ENCODE data around the gene STARD6.

Gene STARD6, protein sequence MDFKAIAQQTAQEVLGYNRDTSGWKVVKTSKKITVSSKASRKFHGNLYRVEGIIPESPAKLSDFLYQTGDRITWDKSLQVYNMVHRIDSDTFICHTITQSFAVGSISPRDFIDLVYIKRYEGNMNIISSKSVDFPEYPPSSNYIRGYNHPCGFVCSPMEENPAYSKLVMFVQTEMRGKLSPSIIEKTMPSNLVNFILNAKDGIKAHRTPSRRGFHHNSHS

DNA sequence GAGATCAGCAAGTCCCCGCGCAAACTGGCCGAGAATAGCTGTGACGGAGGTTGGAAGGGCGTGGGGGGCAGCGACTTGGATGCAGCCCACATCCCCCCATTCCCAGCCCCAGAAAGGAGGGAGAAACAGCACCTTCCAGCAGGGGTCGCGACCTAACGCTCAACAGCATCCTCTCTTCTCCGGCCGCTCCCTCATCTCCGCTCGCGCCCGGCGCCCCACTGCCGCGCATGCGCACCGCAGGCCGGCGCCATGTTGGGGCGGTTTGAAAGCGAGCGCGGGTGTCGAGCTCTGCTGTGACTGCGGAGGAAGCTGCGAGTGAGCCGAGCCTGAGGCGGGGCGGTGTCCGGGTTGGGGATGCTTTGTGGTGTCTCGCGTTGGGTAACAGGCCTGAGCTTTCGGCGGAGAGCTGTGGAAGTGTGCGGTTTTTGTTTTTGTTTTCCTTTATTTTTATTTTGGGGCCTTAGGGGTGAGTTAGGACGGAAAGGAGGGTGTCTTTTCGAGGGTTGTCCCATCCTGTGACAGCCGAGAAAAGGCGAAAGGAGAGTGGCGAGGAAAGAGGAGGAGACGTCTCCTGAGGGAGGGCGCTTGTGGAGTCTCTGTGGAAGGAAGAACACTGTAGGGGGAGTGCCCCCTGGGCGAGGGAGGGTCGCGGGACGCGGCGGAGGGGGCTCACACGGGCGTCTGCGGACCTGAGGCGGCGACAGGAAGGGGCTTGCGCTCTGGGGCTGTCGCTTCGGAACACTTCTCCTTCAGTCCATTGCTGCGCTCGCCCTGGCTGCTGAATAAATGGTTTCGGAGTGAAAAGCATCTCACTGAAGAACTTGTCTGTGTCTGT lies at the start of gene STARD6, which contains the start of gene C18orf54:
Gene STARD6, minus strand, starts transcription at position 199 of the 835 bp plus-strand sequence. CDS start 3,285 bp downstream, outside the sequence.
Gene C18orf54, plus strand, starts transcription at position 247 of the 835 bp plus-strand sequence. CDS start 2,667 bp downstream, outside the sequence.
- peak within 1 kb of the TSS; percentile 56 for H3K4me3 ChIP-seq (ENCODE audit: severe bottlenecking)
- H3K9me3 ChIP-seq (ENCODE audit: severe bottlenecking) = no peaks in the 10 kb centered on the region
- H3K27me3 ChIP-seq (ENCODE audit: insufficient read depth, poor library complexity, severe bottlenecking) = no peaks in the 10 kb centered on the region
- ATAC-seq (ENCODE audit: low read depth) (peak; percentile 92), DNase-seq (ENCODE audit: low spot score) (peak; percentile 75)
- H3K4me1 ChIP-seq (ENCODE audit: insufficient read depth, poor library complexity, severe bottlenecking) = peaks cover 10% of the 10 kb centered on the region
- TF ChIP-seq, protein P1, sequence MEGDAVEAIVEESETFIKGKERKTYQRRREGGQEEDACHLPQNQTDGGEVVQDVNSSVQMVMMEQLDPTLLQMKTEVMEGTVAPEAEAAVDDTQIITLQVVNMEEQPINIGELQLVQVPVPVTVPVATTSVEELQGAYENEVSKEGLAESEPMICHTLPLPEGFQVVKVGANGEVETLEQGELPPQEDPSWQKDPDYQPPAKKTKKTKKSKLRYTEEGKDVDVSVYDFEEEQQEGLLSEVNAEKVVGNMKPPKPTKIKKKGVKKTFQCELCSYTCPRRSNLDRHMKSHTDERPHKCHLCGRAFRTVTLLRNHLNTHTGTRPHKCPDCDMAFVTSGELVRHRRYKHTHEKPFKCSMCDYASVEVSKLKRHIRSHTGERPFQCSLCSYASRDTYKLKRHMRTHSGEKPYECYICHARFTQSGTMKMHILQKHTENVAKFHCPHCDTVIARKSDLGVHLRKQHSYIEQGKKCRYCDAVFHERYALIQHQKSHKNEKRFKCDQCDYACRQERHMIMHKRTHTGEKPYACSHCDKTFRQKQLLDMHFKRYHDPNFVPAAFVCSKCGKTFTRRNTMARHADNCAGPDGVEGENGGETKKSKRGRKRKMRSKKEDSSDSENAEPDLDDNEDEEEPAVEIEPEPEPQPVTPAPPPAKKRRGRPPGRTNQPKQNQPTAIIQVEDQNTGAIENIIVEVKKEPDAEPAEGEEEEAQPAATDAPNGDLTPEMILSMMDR (IDR thresholded peaks at IDR 0.05; ENCODE audit: poor library complexity, severe bottlenecking) = peak; percentile 65
- peak within 1 kb of the TSS; percentile 43 for H3K27ac ChIP-seq (ENCODE audit: poor library complexity, severe bottlenecking)
- H3K36me3 ChIP-seq (ENCODE audit: low read depth) = peaks cover 12% of the 10 kb centered on the region

DNA sequence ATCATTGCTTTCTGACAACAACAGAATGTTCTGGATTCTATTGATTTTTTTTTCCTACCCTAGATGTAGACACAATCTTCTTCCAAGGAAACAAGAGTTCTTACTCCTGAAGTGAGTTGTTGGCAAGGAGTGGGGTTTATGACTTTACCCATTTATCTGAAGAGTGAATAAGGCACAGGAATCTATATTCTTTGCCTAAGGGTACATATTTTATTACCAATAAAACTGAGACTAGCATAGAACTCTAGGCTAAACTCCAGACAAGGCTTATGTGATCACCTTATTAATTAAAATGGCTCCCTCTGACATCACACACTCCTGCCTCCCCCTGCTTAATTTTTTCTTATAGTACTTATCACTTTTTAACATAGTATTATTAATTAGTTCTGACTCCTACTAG lies 47.6 kb upstream of the STARD6 start:
- Histone ChIP-seq H3K36me3 (ENCODE audit: low read depth) (no peaks in the 10 kb centered on the region), H3K27ac (ENCODE audit: poor library complexity, severe bottlenecking) (no peak overlapping the region), H3K9me3 (ENCODE audit: severe bottlenecking) (no peaks in the 10 kb centered on the region), H3K4me3 (ENCODE audit: severe bottlenecking) (no peak overlapping the region), H3K4me1 (ENCODE audit: insufficient read depth, poor library complexity, severe bottlenecking) (no peaks in the 10 kb centered on the region), H3K27me3 (ENCODE audit: insufficient read depth, poor library complexity, severe bottlenecking) (no peaks in the 10 kb centered on the region)
- TF ChIP-seq, protein P1 (IDR thresholded peaks at IDR 0.05; ENCODE audit: poor library complexity, severe bottlenecking) = no peak
- no peak for DNase-seq (ENCODE audit: low spot score)
- no peak for ATAC-seq (ENCODE audit: low read depth)

DNA sequence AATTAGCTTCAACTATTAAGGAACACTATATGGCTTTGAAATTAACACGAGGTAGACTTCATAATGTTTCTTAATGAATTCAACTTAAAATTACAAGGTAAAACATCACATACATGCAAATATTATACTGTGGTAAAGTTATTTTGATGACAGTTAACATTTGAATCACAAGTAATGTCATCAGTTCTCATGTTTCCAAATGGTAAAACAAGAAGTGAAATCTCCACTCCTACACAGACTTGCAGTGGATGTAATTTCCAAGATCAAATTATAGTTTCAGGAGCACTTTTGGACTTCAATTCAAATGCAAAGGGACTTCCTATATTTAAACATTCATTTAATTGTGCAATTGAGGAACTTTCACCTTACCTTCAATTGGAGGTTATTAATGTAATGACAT lies 39.1 kb upstream of the STARD6 start:
- DNase-seq (ENCODE audit: low spot score) (no peak), ATAC-seq (ENCODE audit: low read depth) (no peak)
- Histone ChIP-seq H3K27ac (ENCODE audit: poor library complexity, severe bottlenecking) (no peak overlapping the region), H3K36me3 (ENCODE audit: low read depth) (no peaks in the 10 kb centered on the region), H3K9me3 (ENCODE audit: severe bottlenecking) (no peaks in the 10 kb centered on the region), H3K27me3 (ENCODE audit: insufficient read depth, poor library complexity, severe bottlenecking) (no peaks in the 10 kb centered on the region), H3K4me3 (ENCODE audit: severe bottlenecking) (no peak overlapping the region), H3K4me1 (ENCODE audit: insufficient read depth, poor library complexity, severe bottlenecking) (no peaks in the 10 kb centered on the region)
- TF ChIP-seq, protein P1 (IDR thresholded peaks at IDR 0.05; ENCODE audit: poor library complexity, severe bottlenecking) = no peak

DNA sequence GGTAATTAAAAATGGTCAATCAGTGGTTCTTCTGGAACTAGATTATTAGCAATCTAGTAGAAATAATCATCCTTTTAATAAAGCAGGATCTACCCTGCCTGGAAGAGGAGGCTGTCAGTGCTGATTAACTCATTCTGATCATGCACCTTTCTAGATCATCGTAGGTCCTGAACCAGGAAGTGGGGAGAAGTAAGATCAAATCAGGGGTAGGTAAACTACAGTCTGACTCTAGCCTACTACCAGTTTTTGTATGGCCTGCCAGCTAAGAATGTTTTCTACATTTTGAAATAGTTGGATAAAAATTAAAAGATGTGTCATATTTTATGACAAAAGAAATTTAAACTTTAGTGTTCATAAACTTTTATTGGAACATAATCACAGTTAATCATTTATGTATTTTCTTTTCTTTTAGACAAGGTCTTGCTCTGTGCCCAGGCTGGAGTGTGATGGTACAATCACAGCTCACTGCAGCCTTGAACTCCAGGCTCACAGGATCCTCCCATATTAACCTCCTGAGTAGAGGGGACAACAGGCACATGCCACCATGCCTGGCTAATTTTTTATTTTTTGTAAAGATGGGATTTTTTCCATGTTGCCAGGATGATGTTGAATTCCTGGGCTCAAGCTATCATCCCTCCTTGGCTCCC lies 36.1 kb upstream of the STARD6 start:
- Histone ChIP-seq H3K36me3 (ENCODE audit: low read depth) (no peaks in the 10 kb centered on the region), H3K27me3 (ENCODE audit: insufficient read depth, poor library complexity, severe bottlenecking) (no peaks in the 10 kb centered on the region), H3K9me3 (ENCODE audit: severe bottlenecking) (no peaks in the 10 kb centered on the region), H3K4me3 (ENCODE audit: severe bottlenecking) (no peak overlapping the region), H3K4me1 (ENCODE audit: insufficient read depth, poor library complexity, severe bottlenecking) (peaks cover 6% of the 10 kb centered on the region), H3K27ac (ENCODE audit: poor library complexity, severe bottlenecking) (no peak overlapping the region)
- TF ChIP-seq, protein P1 (IDR thresholded peaks at IDR 0.05; ENCODE audit: poor library complexity, severe bottlenecking) = no peak
- no peak for DNase-seq (ENCODE audit: low spot score)
- ATAC-seq (ENCODE audit: low read depth) = no peak

All from RWPE2 (cell line).